HEK293 (cell line): ENCODE data around the gene GSTP1.
"Not testable (repeated sequence)": the region's sequence is repeated elsewhere in the genome, so short reads cannot be mapped to it uniquely, and the experiment has no call there.

Experiments
- CTCF ChIA-PET: fragments of 350-600 bp; formaldehyde crosslinking; extraction: SDS; loops from one replicate; lab custom pipeline; 2021; ENCODE audit warnings: antibody characterized with exemption; lab: Yijun Ruan, JAX
- POLR2A ChIA-PET: fragments of 300-600 bp; formaldehyde crosslinking; extraction: SDS; loops from one replicate; lab custom pipeline; 2020; ENCODE audit warnings: antibody characterized with exemption, inconsistent platforms; lab: Yijun Ruan, JAX
- H3K27ac ChIP-seq: fragments of 200-500 bp; sonication (Bioruptor generic); 2 replicates; pipeline ENCODE4 v1.5.1; 2014; ENCODE audit warnings: low read depth, low read length, control low read depth, inconsistent platforms; ENCODE audit errors: extremely low read depth
- H3K36me3 ChIP-seq, 2 experiments: fragments of 200-500 bp in 1 of 2; sonication (Bioruptor generic) in 1 of 2; 1 replicate in 1 of 2; 2 replicates in 1 of 2; pipeline ENCODE4 v1.5.1; 2014 to 2017; ENCODE audit warnings: inconsistent platforms in 2 of 2, low read length in 2 of 2; ENCODE audit not compliant: control insufficient read depth in 2 of 2, insufficient read depth in 1 of 2
- H3K4me1 ChIP-seq: fragments of 200-500 bp; sonication (Bioruptor generic); 2 replicates; pipeline ENCODE4 v1.5.1; 2014; ENCODE audit warnings: mild to moderate bottlenecking, low read length, inconsistent platforms; ENCODE audit not compliant: control insufficient read depth, insufficient read depth
- H3K4me3 ChIP-seq: 2 replicates; pipeline ENCODE4 v1.5.1; 2011; ENCODE audit warnings: low read depth, mild to moderate bottlenecking, control low read depth, low read length, moderate library complexity
- H3K9me3 ChIP-seq: fragments of 200-500 bp; sonication (Bioruptor generic); 2 replicates; pipeline ENCODE4 v1.5.1; 2014; ENCODE audit warnings: low read depth, low read length, inconsistent platforms; ENCODE audit not compliant: control insufficient read depth, insufficient read depth
- HOXD13 ChIP-seq: sonication (generic); formaldehyde crosslinking; IDR thresholded peaks from 2 replicates; pipeline ENCODE4 v1.8.0; 2022; ENCODE audit warnings: missing genetic modification reagents, borderline replicate concordance
- PRDM4 ChIP-seq: fragments of 450-650 bp; formaldehyde crosslinking; IDR thresholded peaks from 2 replicates; pipeline ENCODE4 v1.5.1; 2017; ENCODE audit warnings: missing biosample characterization, missing genetic modification characterization
- YY1 ChIP-seq: fragments of 450-650 bp; formaldehyde crosslinking; IDR thresholded peaks from 2 replicates; pipeline ENCODE4 v1.5.1; 2018; ENCODE audit warnings: missing biosample characterization, missing genetic modification characterization
- ZNF132 ChIP-seq: fragments of 450-650 bp; formaldehyde crosslinking; IDR thresholded peaks from 2 replicates; pipeline ENCODE4 v1.5.1; 2017; ENCODE audit warnings: missing biosample characterization, missing genetic modification characterization, borderline replicate concordance
- ZNF133 ChIP-seq: fragments of 450-650 bp; formaldehyde crosslinking; IDR thresholded peaks from 2 replicates; pipeline ENCODE4 v1.5.1; 2016; ENCODE audit warnings: missing biosample characterization, missing genetic modification characterization
- ZNF174 ChIP-seq: fragments of 450-650 bp; formaldehyde crosslinking; IDR thresholded peaks from 2 replicates; pipeline ENCODE4 v1.5.0; 2017; ENCODE audit warnings: missing biosample characterization, mild to moderate bottlenecking, missing genetic modification characterization
- ZNF214 ChIP-seq: fragments of 450-650 bp; formaldehyde crosslinking; IDR thresholded peaks from 2 replicates; pipeline ENCODE4 v1.5.1; 2017; ENCODE audit warnings: missing biosample characterization, mild to moderate bottlenecking, missing genetic modification characterization, borderline replicate concordance
- ZNF302 ChIP-seq: fragments of 450-650 bp; formaldehyde crosslinking; IDR thresholded peaks from 2 replicates; pipeline ENCODE4 v1.5.1; 2016; ENCODE audit warnings: missing biosample characterization, missing genetic modification characterization, low read depth
- ZNF341 ChIP-seq: fragments of 450-650 bp; formaldehyde crosslinking; IDR thresholded peaks from 2 replicates; pipeline ENCODE4; 2016; ENCODE audit warnings: low read depth, missing biosample characterization, missing genetic modification characterization
- ZNF426 ChIP-seq: fragments of 450-650 bp; formaldehyde crosslinking; IDR thresholded peaks from 2 replicates; pipeline ENCODE4 v1.5.1; 2017; ENCODE audit warnings: missing biosample characterization, missing genetic modification characterization, mild to moderate bottlenecking, inconsistent platforms, moderate library complexity
- ZNF558 ChIP-seq: fragments of 450-650 bp; formaldehyde crosslinking; IDR thresholded peaks from 2 replicates; pipeline ENCODE4 v1.5.1; 2016; ENCODE audit warnings: missing biosample characterization, missing genetic modification characterization
- ZNF596 ChIP-seq: fragments of 450-650 bp; IDR thresholded peaks from 2 replicates; pipeline ENCODE4 v1.5.0; 2018; ENCODE audit warnings: missing biosample characterization, mild to moderate bottlenecking, missing genetic modification characterization, moderate library complexity
- ZNF624 ChIP-seq: fragments of 450-650 bp; formaldehyde crosslinking; IDR thresholded peaks from 2 replicates; pipeline ENCODE4 v1.5.1; 2017; ENCODE audit warnings: missing biosample characterization, missing genetic modification characterization
- ZNF76 ChIP-seq: fragments of 450-650 bp; formaldehyde crosslinking; IDR thresholded peaks from 2 replicates; pipeline ENCODE4; 2016; ENCODE audit warnings: low read depth, missing biosample characterization, missing genetic modification characterization, borderline replicate concordance
- ZNF776 ChIP-seq: fragments of 450-650 bp; formaldehyde crosslinking; IDR thresholded peaks from 2 replicates; pipeline ENCODE4 v1.5.0; 2017; ENCODE audit warnings: missing biosample characterization, missing genetic modification characterization, borderline replicate concordance
- TF ChIP-seq, protein P1 (sequence below): fragments of 450-650 bp; formaldehyde crosslinking; IDR thresholded peaks from 2 replicates; pipeline ENCODE4 v1.5.1; 2016; ENCODE audit warnings: missing biosample characterization, missing genetic modification characterization
- TF ChIP-seq, protein P2 (sequence below): fragments of 450-650 bp; formaldehyde crosslinking; IDR thresholded peaks from 2 replicates; pipeline ENCODE4 v1.5.1; 2017; ENCODE audit warnings: missing biosample characterization, missing genetic modification characterization

Gene GSTP1

GRCh38 chr11:67588136-67588503 is 4.5 kb downstream of the GSTP1 start:
- H3K36me3 ChIP-seq = peaks cover 0 to 36% of the 10 kb centered on the region in 2 experiments; a peak in 1 of 3 replicates
- H3K27ac ChIP-seq = no peak overlapping the region
- no peaks in the 10 kb centered on the region for H3K9me3 ChIP-seq
- ChIA-PET CTCF (no interaction called here), POLR2A (no interaction called here)
- no peaks in the 10 kb centered on the region for H3K4me1 ChIP-seq
- TF ChIP-seq, protein P1, sequence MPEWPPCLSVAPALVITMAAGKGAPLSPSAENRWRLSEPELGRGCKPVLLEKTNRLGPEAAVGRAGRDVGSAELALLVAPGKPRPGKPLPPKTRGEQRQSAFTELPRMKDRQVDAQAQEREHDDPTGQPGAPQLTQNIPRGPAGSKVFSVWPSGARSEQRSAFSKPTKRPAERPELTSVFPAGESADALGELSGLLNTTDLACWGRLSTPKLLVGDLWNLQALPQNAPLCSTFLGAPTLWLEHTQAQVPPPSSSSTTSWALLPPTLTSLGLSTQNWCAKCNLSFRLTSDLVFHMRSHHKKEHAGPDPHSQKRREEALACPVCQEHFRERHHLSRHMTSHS (tag by site-specific recombination) = no peak
- TF ChIP-seq YY1 (tag by site-specific recombination) (no peak), ZNF596 (tag by site-specific recombination) (no peak), ZNF214 (tag by site-specific recombination) (no peak), ZNF426 (tag by site-specific recombination) (no peak), ZNF302 (no peak), ZNF76 (tag by site-specific recombination) (no peak), HOXD13 (no peak), ZNF558 (tag by site-specific recombination) (no peak), ZNF624 (tag by site-specific recombination) (no peak), ZNF174 (tag by site-specific recombination) (no peak), ZNF133 (tag by site-specific recombination) (no peak), PRDM4 (no peak), ZNF132 (tag by site-specific recombination) (no peak), ZNF341 (tag by site-specific recombination) (no peak), ZNF776 (tag by site-specific recombination) (no peak)
- TF ChIP-seq, protein P2, sequence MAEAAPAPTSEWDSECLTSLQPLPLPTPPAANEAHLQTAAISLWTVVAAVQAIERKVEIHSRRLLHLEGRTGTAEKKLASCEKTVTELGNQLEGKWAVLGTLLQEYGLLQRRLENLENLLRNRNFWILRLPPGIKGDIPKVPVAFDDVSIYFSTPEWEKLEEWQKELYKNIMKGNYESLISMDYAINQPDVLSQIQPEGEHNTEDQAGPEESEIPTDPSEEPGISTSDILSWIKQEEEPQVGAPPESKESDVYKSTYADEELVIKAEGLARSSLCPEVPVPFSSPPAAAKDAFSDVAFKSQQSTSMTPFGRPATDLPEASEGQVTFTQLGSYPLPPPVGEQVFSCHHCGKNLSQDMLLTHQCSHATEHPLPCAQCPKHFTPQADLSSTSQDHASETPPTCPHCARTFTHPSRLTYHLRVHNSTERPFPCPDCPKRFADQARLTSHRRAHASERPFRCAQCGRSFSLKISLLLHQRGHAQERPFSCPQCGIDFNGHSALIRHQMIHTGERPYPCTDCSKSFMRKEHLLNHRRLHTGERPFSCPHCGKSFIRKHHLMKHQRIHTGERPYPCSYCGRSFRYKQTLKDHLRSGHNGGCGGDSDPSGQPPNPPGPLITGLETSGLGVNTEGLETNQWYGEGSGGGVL (tag by site-specific recombination) = no peak
- TF ChIP-seq, all 188 proteins: peak for 0
- H3K4me3 ChIP-seq = no peak overlapping the region

- H3K36me3 ChIP-seq = peaks cover 0 to 36% of the 10 kb centered on the region in 2 experiments; a peak in 1 of 3 replicates
- H3K27ac ChIP-seq, H3K4me3 ChIP-seq, H3K9me3 ChIP-seq, H3K4me1 ChIP-seq, POLR2A ChIA-PET, CTCF ChIA-PET: not testable (repeated sequence)
Measured at GRCh38 chr11:67588899-67589415, 5.3 kb downstream of the GSTP1 start.
